ENCODE measurements around the gene STOML1. TPM values are rescaled to one million over a fixed set of nuclear protein-coding genes. Genes with fewer than 3 reads are reported as not detected.

Gene STOML1
- total and polyA plus RNA-seq, 2 donors from 2014 or later: 15.0 to 22.2 TPM

GRCh38 chr15:74011610-74012009, 19.5 kb upstream of the STOML1 start:
- Histone ChIP-seq H3K9ac (ENCODE audit: low read length in 3 of 3) (no peak overlapping the region), H3K4me1 (ENCODE audit: control insufficient read depth in 2 of 3, insufficient read depth in 2 of 3, low read depth in 1 of 3, low read length in 3 of 3) (peaks cover 2 to 26% (median 15%) of the 10 kb centered on the region in 3 donors), H3K36me3 (ENCODE audit: control insufficient read depth in 2 of 3, insufficient read depth in 3 of 3, low read length in 3 of 3) (peaks cover 0 to 1% (median 0%) of the 10 kb centered on the region in 3 donors), H3K27me3 (ENCODE audit: control insufficient read depth, insufficient read depth, low read length) (no peaks in the 10 kb centered on the region), H3K27ac (ENCODE audit: low read depth in 2 of 2, low read length in 2 of 2) (peak overlapping the region in 1 of 2 donors; percentile 8), H3K9me3 (ENCODE audit: control insufficient read depth in 2 of 3, insufficient read depth in 1 of 3, low read length in 3 of 3) (no peaks in the 10 kb centered on the region), H3K4me3 (ENCODE audit: low read length in 3 of 3) (no peak overlapping the region)
- TF ChIP-seq CTCF (IDR thresholded peaks at IDR 0.05; ENCODE audit: borderline replicate concordance, extremely low read depth, insufficient read depth): no peak
- FAIRE-seq: no peak
- intact Hi-C loops (cut with DNase I): no loop called here
- DNase-seq: peak in 2 of 5 donors; percentile 39 to 72

DNA sequence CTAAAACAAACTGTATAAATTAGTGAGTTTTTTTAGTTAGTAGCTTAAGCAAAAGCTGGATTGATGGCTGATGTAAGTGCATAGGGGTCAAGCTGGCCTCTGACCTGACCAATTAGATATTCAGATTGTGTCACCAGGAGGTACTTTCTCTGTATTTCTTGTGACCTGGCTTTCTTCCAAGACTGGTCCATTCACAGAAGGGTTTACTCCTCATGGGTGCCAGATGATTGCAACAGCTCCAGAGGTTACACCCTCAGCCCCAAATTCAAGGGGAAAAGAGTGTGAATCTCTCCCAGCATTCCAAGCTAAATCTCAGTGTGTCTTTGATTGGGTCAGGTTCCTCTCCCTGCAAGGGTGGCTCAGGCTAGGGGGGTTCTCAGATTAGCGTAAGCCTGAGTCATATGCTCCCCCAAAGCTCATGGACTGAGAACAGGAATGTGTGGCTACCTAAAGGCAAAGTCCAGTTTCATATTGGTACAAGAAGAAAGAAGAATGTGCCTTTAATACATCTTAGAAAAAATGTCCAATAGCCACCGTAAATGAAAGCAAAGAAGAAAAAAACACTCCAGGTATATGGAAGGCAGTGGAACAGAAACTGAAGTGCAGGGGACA, 18.9 kb upstream of the STOML1 start:
- no peak overlapping the region for H3K4me3 ChIP-seq (ENCODE audit: low read length in 3 of 3)
- TF ChIP-seq CTCF (IDR thresholded peaks at IDR 0.05; ENCODE audit: borderline replicate concordance, extremely low read depth, insufficient read depth): no peak
- FAIRE-seq: no peak
- H3K27me3 ChIP-seq (ENCODE audit: control insufficient read depth, insufficient read depth, low read length): no peaks in the 10 kb centered on the region
- H3K9ac ChIP-seq (ENCODE audit: low read length in 3 of 3): no peak overlapping the region
- no peak for DNase-seq
- intact Hi-C loops (cut with DNase I): no loop called here
- H3K9me3 ChIP-seq (ENCODE audit: control insufficient read depth in 2 of 3, insufficient read depth in 1 of 3, low read length in 3 of 3): no peaks in the 10 kb centered on the region
- peaks cover 2 to 28% (median 15%) of the 10 kb centered on the region in 3 donors for H3K4me1 ChIP-seq (ENCODE audit: control insufficient read depth in 2 of 3, insufficient read depth in 2 of 3, low read depth in 1 of 3, low read length in 3 of 3)
- H3K27ac ChIP-seq (ENCODE audit: low read depth in 2 of 2, low read length in 2 of 2): peak overlapping the region in 1 of 2 donors; percentile 8
- peaks cover 0 to 4% (median 0%) of the 10 kb centered on the region in 3 donors for H3K36me3 ChIP-seq (ENCODE audit: control insufficient read depth in 2 of 3, insufficient read depth in 3 of 3, low read length in 3 of 3)

GRCh38 chr15:74008901-74009300, 16.8 kb upstream of the STOML1 start:
- Histone ChIP-seq H3K4me1 (ENCODE audit: control insufficient read depth in 2 of 3, insufficient read depth in 2 of 3, low read depth in 1 of 3, low read length in 3 of 3) (peaks cover 2 to 28% (median 15%) of the 10 kb centered on the region in 3 donors), H3K27ac (ENCODE audit: low read depth in 2 of 2, low read length in 2 of 2) (no peak overlapping the region), H3K9ac (ENCODE audit: low read length in 3 of 3) (no peak overlapping the region), H3K36me3 (ENCODE audit: control insufficient read depth in 2 of 3, insufficient read depth in 3 of 3, low read length in 3 of 3) (peaks cover 0 to 9% (median 0%) of the 10 kb centered on the region in 3 donors), H3K4me3 (ENCODE audit: low read length in 3 of 3) (no peak overlapping the region), H3K27me3 (ENCODE audit: control insufficient read depth, insufficient read depth, low read length) (no peaks in the 10 kb centered on the region), H3K9me3 (ENCODE audit: control insufficient read depth in 2 of 3, insufficient read depth in 1 of 3, low read length in 3 of 3) (no peaks in the 10 kb centered on the region)
- DNase-seq (no peak), FAIRE-seq (no peak)
- TF ChIP-seq CTCF (IDR thresholded peaks at IDR 0.05; ENCODE audit: borderline replicate concordance, extremely low read depth, insufficient read depth): no peak
- intact Hi-C loops (cut with DNase I): no loop called here

Data from kidney (tissue), 14 donors.